DND-41 (cell line): ENCODE measurements around the gene LRRC8D.

Experiments used
- ATAC-seq: fragments of 200-7000 bp; cut with Tn5 transposase; 3 replicates; pipeline ENCODE4 v1.9.1; 2021; ENCODE audit warnings: low read depth; ENCODE audit not compliant: insufficient read depth
- DNase-seq: peaks from one replicate; pipeline ENCODE4 v3.0.0-alpha.2; 2020
- H2AFZ ChIP-seq: 2 replicates; pipeline ENCODE4 v1.6.0; 2012; ENCODE audit warnings: low read depth, low read length
- H3K27ac ChIP-seq: 2 replicates; pipeline ENCODE4 v1.5.1; 2012; ENCODE audit warnings: low read length, inconsistent platforms
- H3K27me3 ChIP-seq: fragments of 200-600 bp; sonication (generic); 2 replicates; pipeline ENCODE4 v1.6.0; 2012; ENCODE audit warnings: low read length, mild to moderate bottlenecking, inconsistent platforms; ENCODE audit not compliant: insufficient read depth, poor library complexity
- H3K36me3 ChIP-seq: 2 replicates; pipeline ENCODE4 v1.5.1; 2012; ENCODE audit warnings: low read length, inconsistent platforms; ENCODE audit not compliant: insufficient read depth
- H3K4me1 ChIP-seq: 2 replicates; pipeline ENCODE4 v1.5.1; 2012; ENCODE audit warnings: mild to moderate bottlenecking, low read length; ENCODE audit not compliant: insufficient read depth
- H3K4me2 ChIP-seq: 2 replicates; pipeline ENCODE4 v1.6.0; 2012; ENCODE audit warnings: mild to moderate bottlenecking, moderate library complexity, low read length, inconsistent platforms; ENCODE audit not compliant: insufficient read depth
- H3K4me3 ChIP-seq, 2 experiments: fragments of 200-600 bp in 1 of 2; shearing (Covaris generic) in 1 of 2; 2 replicates each; pipeline ENCODE4 v1.5.1; 2012 to 2016; ENCODE audit warnings: inconsistent platforms in 2 of 2, low read length in 2 of 2, mild to moderate bottlenecking in 2 of 2, low read depth in 1 of 2, moderate library complexity in 1 of 2
- H3K79me2 ChIP-seq: 2 replicates; pipeline ENCODE4 v1.6.0; 2012; ENCODE audit warnings: low read length, inconsistent platforms; ENCODE audit not compliant: insufficient read depth
- H3K9ac ChIP-seq: 2 replicates; pipeline ENCODE4 v1.6.0; 2012; ENCODE audit warnings: low read depth, mild to moderate bottlenecking, inconsistent platforms, low read length, moderate library complexity
- H3K9me3 ChIP-seq: 2 replicates; pipeline ENCODE4 v1.5.1; 2012; ENCODE audit warnings: low read length, moderate library complexity, mild to moderate bottlenecking, inconsistent platforms; ENCODE audit not compliant: insufficient read depth, severe bottlenecking
- H4K20me1 ChIP-seq: 2 replicates; pipeline ENCODE4 v1.6.0; 2012; ENCODE audit warnings: low read length; ENCODE audit not compliant: insufficient read depth
- CTCF ChIP-seq: IDR thresholded peaks from 2 replicates; pipeline ENCODE4 v1.5.1; 2012; ENCODE audit warnings: borderline replicate concordance, low read length, moderate library complexity, mild to moderate bottlenecking; ENCODE audit not compliant: poor library complexity, severe bottlenecking; ENCODE audit errors: extremely low read depth
- EZH2 ChIP-seq: IDR thresholded peaks from 3 replicates; pipeline ENCODE4 v1.6.1; 2012; ENCODE audit warnings: borderline replicate concordance, low read depth, mild to moderate bottlenecking, moderate library complexity, low read length, inconsistent platforms; ENCODE audit not compliant: severe bottlenecking

Gene LRRC8D

GRCh38 chr1:89898695-89899470, 78.1 kb downstream of the LRRC8D start:
- no peak for DNase-seq
- no peaks in the 10 kb centered on the region for H3K4me1 ChIP-seq
- H3K36me3 ChIP-seq: peaks cover 17% of the 10 kb centered on the region
- peaks cover 10% of the 10 kb centered on the region; the same call in 1 of the 2 replicates for H3K79me2 ChIP-seq
- H3K4me2 ChIP-seq: no peak overlapping the region
- H2AFZ ChIP-seq: no peak overlapping the region
- H3K27ac ChIP-seq: no peak overlapping the region
- H3K9me3 ChIP-seq: no peaks in the 10 kb centered on the region
- no peak overlapping the region for H3K9ac ChIP-seq
- no peaks in the 10 kb centered on the region for H3K27me3 ChIP-seq
- TF ChIP-seq EZH2 (no peak), CTCF (no peak)
- H3K4me3 ChIP-seq: no peak overlapping the region
- ATAC-seq: no peak
- peaks cover 4% of the 10 kb centered on the region for H4K20me1 ChIP-seq

GRCh38 chr1:89900323-89900722, 79.5 kb downstream of the LRRC8D start:
- no peak for TF ChIP-seq EZH2
- TF ChIP-seq CTCF: no peak
- no peak overlapping the region for H3K4me2 ChIP-seq

GRCh38 chr1:89900791-89901708, 80.2 kb downstream of the LRRC8D start:
- Histone ChIP-seq H3K27ac (no peak overlapping the region), H3K9me3 (no peaks in the 10 kb centered on the region), H3K4me3 (no peak overlapping the region), H3K4me2 (no peak overlapping the region), H3K4me1 (no peaks in the 10 kb centered on the region), H3K36me3 (peaks cover 17% of the 10 kb centered on the region), H3K9ac (no peak overlapping the region), H2AFZ (no peak overlapping the region), H3K27me3 (no peaks in the 10 kb centered on the region), H3K79me2 (peaks cover 12% of the 10 kb centered on the region), H4K20me1 (peaks cover 7% of the 10 kb centered on the region)
- DNase-seq (no peak), ATAC-seq (no peak)
- TF ChIP-seq CTCF: no peak
- TF ChIP-seq EZH2: no peak

More at GRCh38 chr1:89900323-89900722, 79.5 kb downstream of the LRRC8D start:
- no peak overlapping the region for H3K9ac ChIP-seq
- DNase-seq (no peak), ATAC-seq (no peak)
- H3K4me3 ChIP-seq: no peak overlapping the region
- peaks cover 7% of the 10 kb centered on the region for H4K20me1 ChIP-seq
- peaks cover 12% of the 10 kb centered on the region for H3K79me2 ChIP-seq
- H3K9me3 ChIP-seq: no peaks in the 10 kb centered on the region
- H2AFZ ChIP-seq: no peak overlapping the region
- no peaks in the 10 kb centered on the region for H3K27me3 ChIP-seq
- peaks cover 17% of the 10 kb centered on the region for H3K36me3 ChIP-seq
- H3K27ac ChIP-seq: no peak overlapping the region
- H3K4me1 ChIP-seq: no peaks in the 10 kb centered on the region
